Measurements from ENCODE around the gene ERI2.

- no peak for TF ChIP-seq CTCF (conservative IDR thresholded peaks at IDR 0.05; ENCODE audit: low read depth, low read length)
- no peak for TF ChIP-seq POLR2A (IDR thresholded peaks at IDR 0.05; ENCODE audit: low read depth, low read length)
- TF ChIP-seq ELK1 (IDR thresholded peaks at IDR 0.05; ENCODE audit: borderline replicate concordance, low read depth, low read length), result no peak
- no peak for TF ChIP-seq FOS (IDR thresholded peaks at IDR 0.05; ENCODE audit: low read depth, low read length)
- TF ChIP-seq RAD21 (IDR thresholded peaks at IDR 0.05; ENCODE audit: low read length), result no peak
- TF ChIP-seq BHLHE40 (IDR thresholded peaks at IDR 0.05; ENCODE audit: low read depth, low read length), result no peak
- no peak for TF ChIP-seq MAFK (IDR thresholded peaks at IDR 0.05; ENCODE audit: low read depth, low read length)
- TF ChIP-seq CHD1 (IDR thresholded peaks at IDR 0.05; ENCODE audit: low read depth, low read length), result no peak
- no peak for TF ChIP-seq SMC3 (IDR thresholded peaks at IDR 0.05; ENCODE audit: low read depth, low read length)
- no peak for TF ChIP-seq RCOR1 (IDR thresholded peaks at IDR 0.05; ENCODE audit: insufficient replicate concordance, low read length)
- no peak for TF ChIP-seq MAZ (IDR thresholded peaks at IDR 0.05; ENCODE audit: borderline replicate concordance, low read depth, low read length)
- no peak for TF ChIP-seq USF2 (IDR thresholded peaks at IDR 0.05; ENCODE audit: low read depth, low read length)
- TF ChIP-seq RFX5 (IDR thresholded peaks at IDR 0.05; ENCODE audit: low read depth, low read length), result no peak
- TF ChIP-seq CEBPB (IDR thresholded peaks at IDR 0.05; ENCODE audit: low read depth, low read length), result no peak
These were observed 14.2 kb downstream of the ERI2 start for GRCh38 chr16:20791923-20792612.

Data from IMR-90 (cell line).